ENCODE measurements around the gene JAK1. TPM values are rescaled to one million over a fixed set of nuclear protein-coding genes. Genes with fewer than 3 reads are reported as not detected.

The JAK1 gene
- total and polyA plus RNA-seq, 10 of the 15 experiments (the other 5 are each of a cell fraction or from before 2014, with no cell fraction given) = 9.6 to 45.5 (median 35.7) TPM

GRCh38 chr1:64901663-64902062 lies 64.7 kb downstream of the JAK1 start:
- CTCF ChIA-PET = no interaction called here
- in situ Hi-C loops (cut with MboI) = no loop called here

GRCh38 chr1:64900916-64901315 lies 65.4 kb downstream of the JAK1 start:
- 0 out of 2 replicates have a peak, but pooled peaks cover 4% of the 10 kb centered on the region for H4K20me1 ChIP-seq (ENCODE audit: control insufficient read depth, insufficient read depth)
- H3K27ac ChIP-seq (ENCODE audit: control insufficient read depth, insufficient read depth) = no peak overlapping the region
- RAD21 ChIA-PET (ENCODE audit: unreplicated experiment) = no interaction called here
- H3K36me3 ChIP-seq (ENCODE audit: control insufficient read depth in 2 of 2, insufficient read depth in 2 of 2, low read length in 1 of 2) = 0 out of 4 replicates have a peak, but pooled peaks cover 0 to 2% of the 10 kb centered on the region in 2 experiments
- peaks cover 20% of the 10 kb centered on the region for H3K79me2 ChIP-seq (ENCODE audit: control insufficient read depth, insufficient read depth, low read length)
- SMC1A ChIA-PET (ENCODE audit: uncharacterized antibody, unreplicated experiment) = interaction anchor here (1.7 kb wide), 1 partner anchor 11 kb away, joined by 5 read pairs; no protein-coding TSS in a partner anchor
- H3K4me3 ChIP-seq = no peak overlapping the region
- BruUV-seq (replicated peaks) = no TSS peak
- TF ChIP-seq PRDM15 (CRISPR knock-in tag; IDR thresholded peaks at IDR 0.05) = no peak
- TF ChIP-seq CREM (IDR thresholded peaks at IDR 0.05; ENCODE audit: low read depth) = no peak
- no peak for TF ChIP-seq SMAD5 (IDR thresholded peaks at IDR 0.05; ENCODE audit: low read depth)
- no peak for TF ChIP-seq EZH2 (IDR thresholded peaks at IDR 0.05; ENCODE audit: borderline replicate concordance, control insufficient read depth, low read depth, low read length)
- no peak for TF ChIP-seq JUNB (IDR thresholded peaks at IDR 0.05)
- TF ChIP-seq RUNX3 (IDR thresholded peaks at IDR 0.05; ENCODE audit: low read length) = no peak
- TF ChIP-seq MAX (IDR thresholded peaks at IDR 0.05; ENCODE audit: low read depth, low read length) = no peak
- no peak for ATAC-seq
- no peak overlapping the region for H2AFZ ChIP-seq (ENCODE audit: control insufficient read depth, low read depth, low read length)
- no peak for FAIRE-seq
- CTCF ChIA-PET = no interaction called here
- H3K4me1 ChIP-seq (ENCODE audit: control insufficient read depth, insufficient read depth, low read length) = peaks cover 24% of the 10 kb centered on the region
- POLR2A ChIA-PET = no interaction called here
- H3K4me2 ChIP-seq (ENCODE audit: control insufficient read depth, insufficient read depth) = no peak overlapping the region
- intact Hi-C loops (cut with micrococcal nuclease; ENCODE audit: unreplicated experiment) = no loop called here
- no peak overlapping the region for H3K9ac ChIP-seq (ENCODE audit: control insufficient read depth, insufficient read depth, low read length)
- 90% methylated on average over 2 of the region's 2 CpGs for WGBS (ENCODE audit: insufficient coverage, insufficient replicate concordance, low lambda C conversion rate, missing lambda C conversion rate)
- no peak for DNase-seq (ENCODE audit: low read depth, low spot score)
- in situ Hi-C loops (cut with MboI) = no loop called here
- H3K9me3 ChIP-seq (replicated peaks; ENCODE audit: control insufficient read depth, insufficient read depth, low read length) = no peaks in the 10 kb centered on the region
- no peaks in the 10 kb centered on the region for H3K27me3 ChIP-seq (replicated peaks in 1 of 2; ENCODE audit: control insufficient read depth in 2 of 2, insufficient read depth in 2 of 2, low read length in 1 of 2)

More at GRCh38 chr1:64901663-64902062, 64.7 kb downstream of the JAK1 start:
- ChIA-PET SMC1A (ENCODE audit: uncharacterized antibody, unreplicated experiment) (no interaction called here), POLR2A (no interaction called here), RAD21 (ENCODE audit: unreplicated experiment) (no interaction called here)
- no peak for ATAC-seq
- no peak for DNase-seq (ENCODE audit: low read depth, low spot score)
- Histone ChIP-seq H3K9ac (ENCODE audit: control insufficient read depth, insufficient read depth, low read length) (no peak overlapping the region), H3K4me3 (no peak overlapping the region), H3K4me2 (ENCODE audit: control insufficient read depth, insufficient read depth) (no peak overlapping the region), H4K20me1 (ENCODE audit: control insufficient read depth, insufficient read depth) (0 out of 2 replicates have a peak, but pooled peaks cover 4% of the 10 kb centered on the region), H3K79me2 (ENCODE audit: control insufficient read depth, insufficient read depth, low read length) (peaks cover 18% of the 10 kb centered on the region), H3K4me1 (ENCODE audit: control insufficient read depth, insufficient read depth, low read length) (peaks cover 17% of the 10 kb centered on the region), H3K9me3 (replicated peaks; ENCODE audit: control insufficient read depth, insufficient read depth, low read length) (no peaks in the 10 kb centered on the region), H3K27me3 (replicated peaks in 1 of 2; ENCODE audit: control insufficient read depth in 2 of 2, insufficient read depth in 2 of 2, low read length in 1 of 2) (no peaks in the 10 kb centered on the region), H3K36me3 (ENCODE audit: control insufficient read depth in 2 of 2, insufficient read depth in 2 of 2, low read length in 1 of 2) (0 out of 4 replicates have a peak, but pooled peaks cover 0 to 2% of the 10 kb centered on the region in 2 experiments), H2AFZ (ENCODE audit: control insufficient read depth, low read depth, low read length) (no peak overlapping the region), H3K27ac (ENCODE audit: control insufficient read depth, insufficient read depth) (no peak overlapping the region)
- 43% methylated on average over 2 of the region's 2 CpGs for WGBS (ENCODE audit: insufficient coverage, insufficient replicate concordance, low lambda C conversion rate, missing lambda C conversion rate)
- no TSS peak for BruUV-seq (replicated peaks)
- no peak for FAIRE-seq
- intact Hi-C loops (cut with micrococcal nuclease; ENCODE audit: unreplicated experiment) = no loop called here
- no peak for TF ChIP-seq NR2C1 (IDR thresholded peaks at IDR 0.05)
- TF ChIP-seq PKNOX1 (IDR thresholded peaks at IDR 0.05) = peak; percentile 27; the same call in 1 of the 2 replicates
- no peak for TF ChIP-seq ZBED1 (IDR thresholded peaks at IDR 0.05; ENCODE audit: borderline replicate concordance)
